GM18508 (cell line): ENCODE measurements around the gene PAX8.
"Not testable (repeated sequence)": the region's sequence is repeated elsewhere in the genome, so short reads cannot be mapped to it uniquely, and the experiment has no call there.

Experiments used
- ATAC-seq: cut with Tn5 transposase; IDR thresholded peaks from one replicate; pipeline ENCODE4 v1.9.1; 2021; ENCODE audit warnings: moderate number of reproducible peaks; ENCODE audit not compliant: insufficient read depth, unreplicated experiment

The PAX8 gene

GRCh38 chr2:113297590-113297989 lies 18.9 kb upstream of the PAX8 start:
- not testable (repeated sequence) for ATAC-seq

- ATAC-seq = no peak
These were observed 12.5 kb upstream of the PAX8 start for GRCh38 chr2:113291191-113291590.

GRCh38 chr2:113288674-113289149 lies 10.0 kb upstream of the PAX8 start:
- not testable (repeated sequence) for ATAC-seq

GRCh38 chr2:113288117-113288673 lies 9.5 kb upstream of the PAX8 start:
- not testable (repeated sequence) for ATAC-seq

GRCh38 chr2:113285816-113286215 lies 7.1 kb upstream of the PAX8 start:
- no peak for ATAC-seq

- not testable (repeated sequence) for ATAC-seq
These were observed 6.3 kb upstream of the PAX8 start for GRCh38 chr2:113284999-113285398.

GRCh38 chr2:113284476-113284875 lies 5.8 kb upstream of the PAX8 start:
- ATAC-seq = no peak

GRCh38 chr2:113283704-113284284 lies 5.1 kb upstream of the PAX8 start:
- ATAC-seq = no peak

- ATAC-seq = no peak
These were observed 4.2 kb upstream of the PAX8 start for GRCh38 chr2:113282747-113283533.

- ATAC-seq = no peak
These were observed 3.4 kb upstream of the PAX8 start for GRCh38 chr2:113281910-113282746.

- ATAC-seq = no peak
These were observed 514 bp downstream of the PAX8 start for GRCh38 chr2:113278073-113278741.

GRCh38 chr2:113277474-113278072 lies 1.1 kb downstream of the PAX8 start:
- ATAC-seq = no peak

GRCh38 chr2:113276761-113277425 lies 1.8 kb downstream of the PAX8 start:
- no peak for ATAC-seq

GRCh38 chr2:113276216-113276760 lies 2.4 kb downstream of the PAX8 start:
- ATAC-seq = no peak

GRCh38 chr2:113275556-113276215 lies 3.0 kb downstream of the PAX8 start:
- no peak for ATAC-seq

GRCh38 chr2:113274432-113274831 lies 4.3 kb downstream of the PAX8 start:
- ATAC-seq = no peak

GRCh38 chr2:113273981-113274380 lies 4.7 kb downstream of the PAX8 start:
- no peak for ATAC-seq

- ATAC-seq = no peak
These were observed 5.6 kb downstream of the PAX8 start for GRCh38 chr2:113273027-113273551.
